Adrenal gland (tissue), 5 donors: Measurements from ENCODE around the gene BLNK.

Source experiments
- POLR2A ChIP-seq, 2 donors: fragments of 450-650 bp; IDR thresholded peaks; one replicate each; pipeline ENCODE4 v1.6.1; 2017; ENCODE audit warnings: antibody characterized with exemption in 2 of 2, mild to moderate bottlenecking in 2 of 2, moderate library complexity in 1 of 2
- TF ChIP-seq, protein P1 (sequence below), 6 experiments: fragments of 450-650 bp in 4 of 6; fragments of 200-600 bp in 2 of 6; sonication (generic) in 1 of 6; IDR thresholded peaks; 1 replicate in 5 of 6; 2 replicates in 1 of 6; pipeline versions ENCODE4 v1.5.1 to v1.8.0; 2016 to 2021; ENCODE audit warnings: antibody characterized with exemption in 6 of 6, mild to moderate bottlenecking in 2 of 6, moderate library complexity in 1 of 6
- donor health status: DM: no; HTN: no; CAD: no.

DNA sequence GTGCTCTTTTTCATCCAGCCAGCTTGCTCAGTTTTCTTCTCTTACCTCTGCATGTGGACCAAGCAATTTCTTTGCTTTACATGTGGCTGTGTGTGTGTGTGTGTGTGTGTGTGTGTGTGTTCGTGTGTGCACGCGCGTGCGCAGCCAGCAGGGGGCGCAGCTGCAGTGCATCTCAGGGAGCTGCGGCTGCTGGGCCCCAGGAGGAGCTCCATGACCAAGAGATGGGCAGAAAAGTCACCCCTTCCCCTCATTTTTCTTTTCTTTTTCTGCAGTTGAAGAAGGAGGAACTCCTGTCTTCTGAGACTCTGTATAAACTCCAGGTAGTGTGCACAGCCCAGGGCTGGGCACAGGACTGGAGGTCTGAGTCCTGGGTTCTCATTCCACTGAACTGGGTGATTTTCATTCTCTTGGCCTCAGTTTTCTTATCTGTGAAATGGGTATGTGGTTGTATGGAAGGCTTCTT lies 41.8 kb downstream of the BLNK start:
- TF ChIP-seq POLR2A (IDR thresholded peaks at IDR 0.05) = peak in 1 of 2 donors; percentile 17
- TF ChIP-seq, protein P1, sequence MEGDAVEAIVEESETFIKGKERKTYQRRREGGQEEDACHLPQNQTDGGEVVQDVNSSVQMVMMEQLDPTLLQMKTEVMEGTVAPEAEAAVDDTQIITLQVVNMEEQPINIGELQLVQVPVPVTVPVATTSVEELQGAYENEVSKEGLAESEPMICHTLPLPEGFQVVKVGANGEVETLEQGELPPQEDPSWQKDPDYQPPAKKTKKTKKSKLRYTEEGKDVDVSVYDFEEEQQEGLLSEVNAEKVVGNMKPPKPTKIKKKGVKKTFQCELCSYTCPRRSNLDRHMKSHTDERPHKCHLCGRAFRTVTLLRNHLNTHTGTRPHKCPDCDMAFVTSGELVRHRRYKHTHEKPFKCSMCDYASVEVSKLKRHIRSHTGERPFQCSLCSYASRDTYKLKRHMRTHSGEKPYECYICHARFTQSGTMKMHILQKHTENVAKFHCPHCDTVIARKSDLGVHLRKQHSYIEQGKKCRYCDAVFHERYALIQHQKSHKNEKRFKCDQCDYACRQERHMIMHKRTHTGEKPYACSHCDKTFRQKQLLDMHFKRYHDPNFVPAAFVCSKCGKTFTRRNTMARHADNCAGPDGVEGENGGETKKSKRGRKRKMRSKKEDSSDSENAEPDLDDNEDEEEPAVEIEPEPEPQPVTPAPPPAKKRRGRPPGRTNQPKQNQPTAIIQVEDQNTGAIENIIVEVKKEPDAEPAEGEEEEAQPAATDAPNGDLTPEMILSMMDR (IDR thresholded peaks at IDR 0.05) = peak; percentile 58 to 99 (median 83)
